ENCODE results near the gene TNP2. TPM values are rescaled to one million over a fixed set of nuclear protein-coding genes. Genes with fewer than 3 reads are reported as not detected.
A peak's percentile ranks its signal among the peaks of the same experiment; 100 is the strongest.

The TNP2 gene
- total and polyA plus RNA-seq, 2 donors from 2014 or later, result not detected

DNA sequence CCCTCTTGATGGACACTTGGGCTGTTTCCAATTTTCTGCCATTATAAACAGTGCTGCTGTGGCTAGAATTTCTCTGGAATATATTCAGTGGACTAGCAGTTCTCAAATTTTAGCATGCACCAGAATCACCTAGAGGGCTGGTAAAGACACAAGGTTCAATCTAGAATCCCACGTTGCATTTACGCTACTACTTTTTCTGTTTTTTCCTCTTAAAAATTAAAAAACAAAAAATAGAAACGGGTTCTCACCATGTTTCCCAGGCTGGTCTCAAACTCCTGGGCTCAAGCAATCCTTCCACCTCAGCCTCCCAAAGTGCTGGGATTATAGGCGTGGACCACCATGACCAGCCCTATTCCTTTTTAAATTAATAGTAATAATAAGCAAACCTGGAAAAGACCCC lies 26.5 kb upstream of the TNP2 start:
- FAIRE-seq (no peak), DNase-seq (no peak)
- no peaks in the 10 kb centered on the region for H3K27me3 ChIP-seq (ENCODE audit: control insufficient read depth, insufficient read depth, low read length)
- H3K4me1 ChIP-seq (ENCODE audit: control insufficient read depth in 2 of 3, insufficient read depth in 2 of 3, low read depth in 1 of 3, low read length in 3 of 3), result peaks cover 0 to 19% (median 8%) of the 10 kb centered on the region in 3 donors
- intact Hi-C loops (cut with DNase I), result no loop called here
- TF ChIP-seq, protein P1, sequence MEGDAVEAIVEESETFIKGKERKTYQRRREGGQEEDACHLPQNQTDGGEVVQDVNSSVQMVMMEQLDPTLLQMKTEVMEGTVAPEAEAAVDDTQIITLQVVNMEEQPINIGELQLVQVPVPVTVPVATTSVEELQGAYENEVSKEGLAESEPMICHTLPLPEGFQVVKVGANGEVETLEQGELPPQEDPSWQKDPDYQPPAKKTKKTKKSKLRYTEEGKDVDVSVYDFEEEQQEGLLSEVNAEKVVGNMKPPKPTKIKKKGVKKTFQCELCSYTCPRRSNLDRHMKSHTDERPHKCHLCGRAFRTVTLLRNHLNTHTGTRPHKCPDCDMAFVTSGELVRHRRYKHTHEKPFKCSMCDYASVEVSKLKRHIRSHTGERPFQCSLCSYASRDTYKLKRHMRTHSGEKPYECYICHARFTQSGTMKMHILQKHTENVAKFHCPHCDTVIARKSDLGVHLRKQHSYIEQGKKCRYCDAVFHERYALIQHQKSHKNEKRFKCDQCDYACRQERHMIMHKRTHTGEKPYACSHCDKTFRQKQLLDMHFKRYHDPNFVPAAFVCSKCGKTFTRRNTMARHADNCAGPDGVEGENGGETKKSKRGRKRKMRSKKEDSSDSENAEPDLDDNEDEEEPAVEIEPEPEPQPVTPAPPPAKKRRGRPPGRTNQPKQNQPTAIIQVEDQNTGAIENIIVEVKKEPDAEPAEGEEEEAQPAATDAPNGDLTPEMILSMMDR (IDR thresholded peaks at IDR 0.05; ENCODE audit: borderline replicate concordance, extremely low read depth, insufficient read depth), result no peak
- no peak overlapping the region for H3K27ac ChIP-seq (ENCODE audit: low read depth in 2 of 2, low read length in 2 of 2)
- no peaks in the 10 kb centered on the region for H3K9me3 ChIP-seq (ENCODE audit: control insufficient read depth in 2 of 3, insufficient read depth in 1 of 3, low read length in 3 of 3)
- no peak overlapping the region for H3K4me3 ChIP-seq (ENCODE audit: low read length in 3 of 3)
- no peak overlapping the region for H3K9ac ChIP-seq (ENCODE audit: low read length in 3 of 3)
- H3K36me3 ChIP-seq (ENCODE audit: control insufficient read depth in 2 of 3, insufficient read depth in 3 of 3, low read length in 3 of 3), result no peaks in the 10 kb centered on the region

DNA sequence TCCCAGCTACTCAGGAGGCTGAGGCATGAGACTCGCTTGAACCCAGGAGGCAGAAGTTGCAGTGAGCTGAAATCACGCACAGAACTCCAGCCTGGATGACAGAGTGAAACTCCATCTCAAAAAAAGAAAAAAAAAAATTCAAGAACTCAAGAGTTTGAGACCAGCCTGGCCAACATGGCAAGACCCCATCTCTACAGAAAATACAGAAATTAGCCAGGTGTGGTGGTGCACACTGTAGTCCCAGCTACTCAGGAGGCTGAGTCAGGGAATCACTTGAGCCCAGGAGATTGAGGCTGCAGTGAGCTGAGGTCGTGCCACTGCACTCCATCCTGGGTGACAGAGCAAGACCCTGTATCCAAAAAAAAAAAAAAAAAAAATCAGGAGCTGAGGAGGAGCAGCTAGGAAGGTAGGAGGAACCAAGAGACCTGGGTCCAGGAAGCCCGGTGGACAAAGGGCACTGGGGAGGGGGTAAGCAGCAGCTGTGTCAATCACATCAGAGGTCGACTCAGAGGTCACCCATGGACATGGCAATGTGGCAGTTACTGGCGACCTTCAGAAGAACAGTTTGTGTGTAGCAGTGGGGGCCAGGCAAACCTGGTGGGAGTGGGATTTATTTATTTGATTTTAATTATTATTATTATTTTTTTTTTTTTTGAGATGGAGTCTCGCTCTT lies 23.1 kb upstream of the TNP2 start:
- H3K9me3 ChIP-seq (ENCODE audit: control insufficient read depth in 2 of 3, insufficient read depth in 1 of 3, low read length in 3 of 3), result no peaks in the 10 kb centered on the region
- peaks cover 0 to 14% (median 8%) of the 10 kb centered on the region in 3 donors for H3K4me1 ChIP-seq (ENCODE audit: control insufficient read depth in 2 of 3, insufficient read depth in 2 of 3, low read depth in 1 of 3, low read length in 3 of 3)
- no peaks in the 10 kb centered on the region for H3K36me3 ChIP-seq (ENCODE audit: control insufficient read depth in 2 of 3, insufficient read depth in 3 of 3, low read length in 3 of 3)
- intact Hi-C loops (cut with DNase I), result no loop called here
- H3K4me3 ChIP-seq (ENCODE audit: low read length in 3 of 3), result no peak overlapping the region
- no peak overlapping the region for H3K27ac ChIP-seq (ENCODE audit: low read depth in 2 of 2, low read length in 2 of 2)
- peak in 1 of 5 donors; percentile 36 for DNase-seq
- no peak for FAIRE-seq
- no peak overlapping the region for H3K9ac ChIP-seq (ENCODE audit: low read length in 3 of 3)
- H3K27me3 ChIP-seq (ENCODE audit: control insufficient read depth, insufficient read depth, low read length), result no peaks in the 10 kb centered on the region
- TF ChIP-seq, protein P1 (IDR thresholded peaks at IDR 0.05; ENCODE audit: borderline replicate concordance, extremely low read depth, insufficient read depth), result no peak

DNA sequence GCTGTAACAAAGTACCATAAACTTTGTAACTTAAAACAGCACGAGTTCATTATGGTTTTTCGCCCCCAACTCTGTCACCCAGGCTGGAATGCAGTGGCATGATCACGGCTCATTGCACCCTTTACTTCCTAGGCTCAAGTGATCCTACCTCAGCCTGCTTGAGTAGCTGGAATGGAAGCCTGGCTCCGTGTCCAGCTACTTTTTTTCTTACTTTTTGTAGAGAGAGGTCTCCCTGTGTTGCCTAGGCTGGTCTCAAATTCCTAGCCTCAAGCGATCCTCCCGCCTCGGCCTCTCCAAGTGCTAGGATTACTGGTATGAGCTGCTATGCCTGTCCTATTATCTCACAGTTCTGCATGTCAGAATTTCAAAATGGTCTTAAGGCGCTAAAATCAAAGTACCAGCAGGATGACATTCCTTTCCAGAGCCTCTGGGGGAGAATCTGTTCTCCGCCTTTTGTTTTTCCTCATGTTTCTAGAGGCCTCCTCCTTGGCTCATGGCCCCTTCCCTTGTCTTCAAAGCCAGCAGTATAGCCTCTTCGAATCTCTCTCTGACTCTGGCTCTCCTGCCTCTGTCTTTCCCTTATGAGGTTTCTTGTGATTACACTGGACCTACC lies 22.1 kb upstream of the TNP2 start:
- Histone ChIP-seq H3K9ac (ENCODE audit: low read length in 3 of 3) (no peak overlapping the region), H3K27ac (ENCODE audit: low read depth in 2 of 2, low read length in 2 of 2) (no peak overlapping the region), H3K9me3 (ENCODE audit: control insufficient read depth in 2 of 3, insufficient read depth in 1 of 3, low read length in 3 of 3) (no peaks in the 10 kb centered on the region), H3K4me1 (ENCODE audit: control insufficient read depth in 2 of 3, insufficient read depth in 2 of 3, low read depth in 1 of 3, low read length in 3 of 3) (peaks cover 0 to 4% (median 4%) of the 10 kb centered on the region in 3 donors), H3K27me3 (ENCODE audit: control insufficient read depth, insufficient read depth, low read length) (no peaks in the 10 kb centered on the region), H3K4me3 (ENCODE audit: low read length in 3 of 3) (no peak overlapping the region), H3K36me3 (ENCODE audit: control insufficient read depth in 2 of 3, insufficient read depth in 3 of 3, low read length in 3 of 3) (no peaks in the 10 kb centered on the region)
- DNase-seq, result peak in 4 of 5 donors; percentile 68 to 92 (median 86)
- TF ChIP-seq, protein P1 (IDR thresholded peaks at IDR 0.05; ENCODE audit: borderline replicate concordance, extremely low read depth, insufficient read depth), result no peak
- no peak for FAIRE-seq
- intact Hi-C loops (cut with DNase I), result no loop called here

Measured in kidney (tissue), 14 donors.